22Rv1 (cell line): ENCODE measurements around the gene EPC2.

Experiments
- CTCF ChIP-seq: fragments of 450-650 bp; IDR thresholded peaks from 2 replicates; pipeline ENCODE4 v1.5.1; 2017; ENCODE audit warnings: mild to moderate bottlenecking
- ZFX ChIP-seq: fragments of 450-650 bp; IDR thresholded peaks from 2 replicates; pipeline ENCODE4 v1.6.1; 2017; ENCODE audit warnings: antibody characterized with exemption, borderline replicate concordance

GRCh38 chr2:148720501-148721001, 76.0 kb downstream of the EPC2 start:
- TF ChIP-seq CTCF (no peak), ZFX (no peak)
